Measurements from ENCODE around the gene KCNQ1OT1.

The KCNQ1OT1 gene

DNA sequence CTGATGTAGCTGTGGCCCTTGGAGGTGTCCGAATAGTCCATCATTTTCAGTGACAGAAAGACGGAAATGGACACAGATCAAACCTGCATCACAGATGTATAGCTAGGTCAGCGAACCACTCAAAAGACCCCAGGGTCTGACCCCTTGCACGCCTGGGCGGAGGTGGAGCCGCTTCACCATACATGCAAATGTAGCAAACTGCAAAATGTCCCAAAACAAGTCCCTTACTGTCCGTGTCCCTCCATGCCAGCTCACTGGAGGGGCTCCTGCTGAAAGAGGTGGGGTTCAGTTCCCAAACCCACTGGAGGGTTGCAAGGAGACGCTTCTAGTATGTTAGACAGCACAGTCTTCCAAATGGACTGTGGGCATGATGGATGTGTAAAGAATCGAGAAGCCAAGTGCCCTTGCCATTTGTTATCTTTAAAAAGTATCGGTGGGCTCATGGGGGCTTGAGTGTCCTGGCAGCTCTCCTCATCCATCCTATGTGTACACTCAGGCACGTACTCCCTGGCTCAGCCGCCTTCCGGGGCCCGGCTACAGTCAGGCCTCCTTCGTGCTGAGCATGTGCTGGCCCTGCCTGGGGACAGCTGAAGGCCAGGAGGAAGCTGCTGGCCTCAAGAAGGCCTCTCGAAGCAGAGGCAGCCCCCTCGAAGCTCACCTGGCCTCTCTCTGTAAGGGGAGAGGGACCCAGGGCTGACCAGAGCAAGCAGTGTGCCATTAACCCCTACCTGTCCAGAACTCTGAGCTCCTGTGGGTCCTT lies 20.2 kb upstream of the KCNQ1OT1 start:
- DNase-seq = no peak

DNA sequence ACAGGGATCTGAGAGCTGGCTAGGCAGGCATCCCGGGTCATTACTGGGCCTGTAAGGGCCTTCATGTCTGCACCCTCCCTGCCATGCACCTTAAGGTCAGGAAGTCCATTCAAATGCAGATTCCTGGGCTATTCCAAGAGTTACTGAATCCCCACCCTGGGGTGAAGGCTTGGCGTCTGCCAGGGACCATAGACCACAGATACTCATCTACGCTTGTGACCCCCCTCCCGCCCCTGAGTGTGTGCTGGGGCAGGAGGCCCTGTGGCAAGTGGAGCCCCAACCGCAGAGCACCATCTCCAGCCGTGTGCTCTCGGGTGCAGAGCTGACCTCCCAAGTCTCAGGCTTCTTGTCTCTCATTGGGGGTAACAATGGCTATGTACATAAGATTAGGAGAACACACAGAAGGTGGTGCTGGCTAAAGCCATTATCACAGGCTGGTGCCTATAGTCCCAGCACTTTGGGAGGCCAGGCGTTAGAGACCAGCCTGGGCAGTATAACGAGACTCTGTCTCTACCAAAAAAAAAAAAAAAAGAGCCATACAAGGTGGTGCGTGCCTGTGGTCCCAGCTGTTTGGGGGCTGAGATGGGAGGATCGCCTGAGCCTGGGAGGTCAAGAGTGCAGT lies 19.1 kb upstream of the KCNQ1OT1 start:
- no peak for DNase-seq

DNA sequence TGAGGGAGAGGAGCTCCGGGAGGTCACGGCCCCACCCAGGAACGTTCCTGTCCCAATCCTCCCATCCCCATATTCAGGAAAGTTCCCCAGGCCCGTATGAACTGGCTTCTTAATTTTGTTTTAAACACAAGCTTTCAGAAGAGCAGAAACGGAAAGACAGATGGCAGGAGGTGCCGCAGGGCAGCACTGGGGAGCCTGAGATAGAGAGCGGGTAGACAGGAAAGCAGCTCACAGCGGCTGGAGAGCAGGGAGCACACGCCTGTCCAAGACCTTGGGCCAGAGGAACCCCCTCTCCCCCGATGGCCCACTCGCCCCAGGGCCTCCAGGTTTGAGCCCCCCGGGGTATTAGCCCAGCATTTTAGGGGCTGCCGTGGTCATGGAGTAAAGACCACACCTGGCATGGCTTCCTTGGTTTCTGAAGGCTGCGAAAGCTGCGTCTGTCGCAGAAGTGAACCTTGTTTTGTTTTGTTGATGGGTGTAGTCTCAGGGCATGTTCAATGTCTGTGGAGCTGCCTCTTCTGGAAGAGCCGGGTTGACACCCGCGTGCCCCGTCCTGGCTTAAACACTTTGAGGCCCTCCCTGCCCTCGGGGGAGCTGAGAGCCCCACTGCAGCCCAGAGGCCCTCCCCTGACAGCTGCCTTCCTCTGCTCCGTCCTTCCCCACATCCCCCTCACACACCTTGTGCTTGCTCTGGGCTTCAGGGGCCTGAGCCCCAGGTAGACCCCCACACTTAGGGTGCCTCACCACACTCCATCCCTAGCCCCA lies 17.9 kb upstream of the KCNQ1OT1 start:
- DNase-seq = no peak

DNA sequence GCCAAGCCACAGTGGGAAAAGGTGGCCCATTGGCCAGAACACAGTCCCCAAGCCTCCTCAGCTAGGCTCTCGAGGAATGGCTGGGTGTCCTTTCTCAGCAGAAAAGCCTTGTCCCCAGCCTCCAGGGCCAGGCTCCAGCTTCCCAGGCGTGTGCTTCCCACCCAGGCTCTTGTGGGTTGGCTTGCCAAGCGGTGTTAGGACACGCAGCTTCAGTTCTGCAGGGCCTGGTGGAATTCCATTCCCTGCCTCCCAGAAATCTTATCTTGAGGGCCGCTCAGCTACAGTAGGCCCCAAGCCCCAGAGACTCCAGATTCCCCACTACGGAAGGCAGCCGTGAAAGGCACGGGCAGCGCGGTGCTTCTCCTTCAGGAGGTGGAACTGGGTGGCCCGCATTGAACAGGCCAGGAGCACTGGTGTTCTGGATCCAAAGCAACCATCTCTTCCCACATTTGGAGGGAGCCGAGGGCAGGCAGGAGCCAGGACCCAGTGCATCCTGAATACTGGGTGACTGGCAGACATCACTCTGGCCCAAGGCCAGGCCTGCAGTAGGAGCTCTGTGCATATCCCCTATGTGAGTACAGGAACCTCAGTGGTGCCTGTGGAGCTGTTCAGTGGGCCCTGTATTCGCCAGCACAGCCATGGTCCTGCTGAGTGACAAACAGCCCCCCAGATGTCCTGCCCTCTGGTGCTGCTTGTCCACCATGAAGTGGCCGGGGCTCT lies 16.7 kb upstream of the KCNQ1OT1 start:
- DNase-seq = no peak

DNA sequence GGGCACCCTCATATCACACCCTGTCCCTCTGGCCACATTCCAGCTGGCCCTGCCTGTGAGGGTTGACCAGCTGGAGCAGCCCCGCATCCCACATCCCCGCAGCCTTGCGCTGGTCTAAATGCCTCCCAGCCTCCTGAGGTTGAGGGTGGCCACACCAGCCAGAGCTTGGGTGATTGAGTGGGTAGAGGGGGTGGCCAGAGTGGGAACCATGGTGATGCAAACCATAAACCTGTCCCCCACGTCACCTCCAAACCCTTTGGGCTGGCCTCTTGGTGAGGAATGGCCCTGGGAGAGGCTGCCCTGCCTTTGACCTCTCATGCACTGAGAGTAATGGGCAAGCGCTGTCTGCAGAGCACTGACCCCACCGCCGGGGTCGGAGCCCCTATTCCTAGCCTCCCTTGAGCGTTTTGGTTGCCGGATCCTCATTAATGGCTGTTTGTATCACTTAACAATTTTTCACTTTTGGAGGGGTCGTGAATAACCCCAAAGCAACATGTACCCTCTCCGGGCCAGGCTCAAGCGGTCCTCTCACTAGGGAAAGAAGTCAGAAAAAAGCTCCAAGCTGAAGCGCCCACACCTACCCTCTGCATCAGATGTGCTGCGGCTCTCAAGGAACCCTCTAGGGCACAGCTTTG lies 16.0 kb upstream of the KCNQ1OT1 start:
- DNase-seq = no peak

DNA sequence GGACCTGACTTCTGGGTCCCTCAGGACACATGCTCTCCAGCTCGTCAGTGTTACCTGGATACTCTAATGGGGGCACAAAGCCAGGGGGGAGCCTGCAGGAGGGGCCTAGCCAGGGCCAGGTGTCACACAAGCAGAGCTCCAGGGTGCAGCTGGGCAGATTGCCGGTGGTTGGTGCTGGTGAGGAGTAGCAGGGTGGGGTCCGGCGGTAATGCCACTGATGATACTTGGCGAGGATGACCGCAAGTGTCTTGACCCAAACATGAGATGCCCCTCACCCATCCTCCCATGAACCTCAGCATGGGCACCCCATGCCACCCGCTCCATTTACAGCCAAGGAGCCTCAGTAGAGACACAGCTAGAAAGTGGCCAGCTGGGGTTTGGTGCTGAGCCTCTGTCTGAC lies 15.1 kb upstream of the KCNQ1OT1 start:
- no peak for DNase-seq

DNA sequence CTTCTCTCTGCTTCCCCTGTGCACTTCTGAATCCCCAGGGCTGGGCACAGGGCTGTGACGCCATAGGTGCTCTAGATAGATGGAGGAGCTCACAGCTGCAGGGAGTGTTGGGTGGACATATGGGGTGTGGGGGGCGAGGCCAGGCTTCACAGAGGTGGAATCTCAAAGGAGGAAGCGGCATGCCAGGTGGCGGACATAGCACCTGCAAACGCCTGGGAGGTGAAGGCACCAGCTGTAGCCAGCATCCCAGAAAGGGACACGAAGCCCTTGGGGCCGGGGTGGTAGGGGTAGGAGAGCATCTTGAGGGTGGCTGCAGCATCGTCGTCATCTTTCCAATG lies 14.6 kb upstream of the KCNQ1OT1 start:
- no peak for DNase-seq

DNA sequence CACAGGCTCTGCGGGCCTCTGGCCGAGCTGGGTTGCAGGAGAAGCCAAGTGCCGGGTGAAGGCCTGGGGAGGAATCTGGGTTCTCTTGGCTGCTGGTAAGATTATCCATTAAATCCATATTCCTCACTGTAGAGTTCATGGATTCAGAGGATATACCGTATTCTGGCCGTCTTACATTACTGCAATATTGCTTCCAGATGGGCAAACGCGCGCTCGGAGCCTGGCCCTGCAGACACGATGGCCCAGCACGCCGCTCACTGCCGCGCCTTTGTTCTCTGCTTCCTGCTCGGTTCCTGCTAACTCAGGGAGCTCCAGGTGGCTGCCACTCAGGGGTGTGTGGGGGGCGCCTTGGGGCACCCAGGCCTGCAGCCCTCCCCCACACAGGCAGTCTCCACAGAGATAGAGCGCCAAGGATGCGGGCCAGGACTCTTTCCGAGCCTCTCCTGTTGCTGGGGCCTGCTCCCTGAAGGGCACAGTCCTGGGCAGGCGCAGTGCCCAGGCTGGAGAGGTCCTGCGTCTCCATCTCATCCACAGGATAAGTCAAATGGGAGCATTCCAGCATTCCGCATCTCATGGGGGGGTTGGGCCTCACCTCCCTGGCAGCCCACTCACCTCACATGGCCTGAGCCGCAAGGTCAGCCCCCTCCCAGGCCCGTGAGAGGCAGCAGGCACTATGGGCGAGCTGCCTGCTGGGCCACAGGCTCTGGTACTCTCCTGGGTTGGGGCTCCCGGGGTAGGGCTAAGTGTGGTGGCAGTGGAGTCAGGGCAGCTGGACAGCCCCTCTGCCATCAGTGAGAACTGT lies 14.1 kb upstream of the KCNQ1OT1 start:
- DNase-seq = no peak

DNA sequence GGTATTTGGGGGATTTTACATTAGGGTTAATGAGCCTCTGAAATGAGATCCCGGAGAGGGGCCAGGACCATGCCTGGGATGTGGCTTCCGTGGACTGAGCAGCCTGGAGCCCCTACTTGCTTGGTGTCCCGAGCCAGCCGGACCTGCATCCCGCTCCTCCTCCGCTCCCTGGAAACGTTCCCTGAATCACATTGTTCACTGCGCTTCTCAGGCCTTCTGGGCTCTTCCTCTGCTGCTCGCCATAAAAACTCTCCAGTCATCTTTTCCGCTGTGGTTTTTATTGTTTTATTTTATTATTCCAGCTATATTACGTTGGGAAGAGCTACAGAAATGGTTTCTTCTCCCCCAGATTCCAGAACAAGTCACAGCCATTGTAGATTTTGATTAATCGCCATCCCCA lies 13.3 kb upstream of the KCNQ1OT1 start:
- DNase-seq = no peak

DNA sequence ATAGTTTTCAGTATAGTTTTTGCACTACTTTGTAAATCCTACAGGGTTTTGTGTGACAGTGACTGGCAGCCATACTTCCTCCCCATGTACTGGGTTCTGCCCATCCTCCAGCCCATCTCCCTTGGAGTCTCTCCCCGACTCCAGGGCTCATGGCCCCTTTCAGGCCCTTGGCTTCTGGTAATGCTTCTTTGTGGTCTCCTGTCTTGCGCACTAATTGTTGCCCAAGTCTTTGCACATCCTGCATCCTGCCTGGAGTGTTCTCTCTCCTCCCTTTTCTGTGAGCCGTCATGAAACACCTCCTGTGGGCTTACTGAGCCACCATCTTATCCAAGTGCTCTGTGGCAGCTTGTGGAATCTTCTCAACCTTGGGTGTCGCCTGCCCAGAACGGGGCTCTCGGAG lies 11.4 kb upstream of the KCNQ1OT1 start:
- no peak for DNase-seq

DNA sequence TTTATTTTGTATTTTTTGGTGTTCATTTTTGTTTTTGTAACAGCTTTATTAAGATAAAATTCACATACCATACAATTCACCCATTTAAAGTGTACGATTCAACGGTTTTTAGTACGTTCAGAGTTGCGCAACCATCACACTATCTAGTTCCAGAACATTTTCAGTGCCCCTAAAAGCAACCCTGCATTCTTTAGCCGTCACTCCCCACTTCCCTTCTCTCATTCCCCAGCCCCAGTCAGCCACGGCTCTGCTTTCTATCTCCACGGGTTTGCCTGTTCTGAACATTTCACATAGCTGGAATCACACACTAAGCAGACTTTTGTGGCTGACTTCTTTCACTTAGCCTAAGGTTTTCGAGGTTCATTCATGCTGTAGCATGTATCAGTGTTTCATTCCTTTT lies 9.6 kb upstream of the KCNQ1OT1 start:
- DNase-seq = no peak

DNA sequence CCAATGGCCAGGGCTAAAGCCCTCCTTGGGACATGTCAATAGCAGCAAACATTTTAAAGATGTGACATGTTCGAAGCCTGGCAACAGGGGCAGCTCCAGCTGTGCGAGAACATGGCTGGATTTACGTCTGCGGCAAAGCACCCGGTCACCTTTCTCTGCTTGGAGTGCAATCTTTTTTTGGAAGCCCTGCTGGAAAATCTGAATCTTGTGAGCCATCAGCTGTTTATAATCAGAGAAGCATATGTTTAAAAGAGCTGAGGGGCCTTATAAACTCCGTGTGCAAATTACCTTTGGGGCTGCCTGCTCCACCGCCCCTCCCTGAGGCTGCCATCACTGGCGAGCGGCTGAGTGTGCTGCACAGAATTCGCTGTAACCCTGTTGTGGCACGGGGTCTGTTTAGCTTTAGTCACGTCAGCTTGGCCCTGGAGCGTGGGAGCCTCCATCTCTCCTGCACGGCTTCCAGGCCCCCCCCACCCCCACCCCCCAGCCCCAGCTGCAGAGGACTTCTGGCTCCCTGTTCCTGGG lies 9.0 kb upstream of the KCNQ1OT1 start:
- DNase-seq = no peak

DNA sequence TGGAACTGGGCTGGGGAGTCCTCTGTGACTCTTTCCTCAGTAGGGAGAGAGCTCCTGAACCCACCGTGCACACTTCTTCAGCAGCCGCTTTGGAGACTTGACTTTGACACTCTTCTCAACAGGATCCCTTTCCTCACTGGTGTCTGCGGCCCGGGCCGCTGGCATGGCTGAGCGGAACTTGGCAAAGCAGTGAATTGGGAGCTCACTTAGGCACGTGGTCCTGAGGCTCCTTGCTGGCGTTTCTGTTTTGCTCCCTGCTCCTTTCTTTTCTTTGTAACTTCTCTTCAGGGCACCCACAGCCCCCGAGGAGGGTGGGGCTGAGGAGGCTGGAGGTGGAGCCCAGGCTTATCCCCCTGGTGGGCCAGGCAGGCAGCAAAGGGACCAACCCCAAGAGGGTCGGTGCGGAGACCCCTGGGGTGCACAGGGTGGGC lies 8.4 kb upstream of the KCNQ1OT1 start:
- no peak for DNase-seq

DNA sequence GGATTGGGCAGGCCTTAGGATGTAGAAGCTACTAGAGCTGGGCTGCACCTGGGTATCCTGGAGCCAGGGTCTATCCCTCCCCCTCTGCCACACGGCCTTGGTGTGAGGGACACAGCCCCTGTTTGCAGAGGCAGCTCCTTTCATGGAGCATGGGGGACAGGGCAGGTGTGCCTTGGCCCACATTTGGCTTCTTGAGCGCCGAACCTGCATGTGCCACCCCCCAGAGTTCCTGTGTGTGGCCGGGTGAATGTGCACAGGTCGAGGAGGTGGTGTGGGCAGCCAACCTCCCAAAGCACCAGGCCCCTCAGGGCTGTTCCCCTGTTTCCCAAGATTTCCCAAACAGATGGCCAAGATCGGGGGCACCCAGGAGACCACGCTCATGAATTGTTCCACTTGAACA lies 7.9 kb upstream of the KCNQ1OT1 start:
- DNase-seq = no peak

DNA sequence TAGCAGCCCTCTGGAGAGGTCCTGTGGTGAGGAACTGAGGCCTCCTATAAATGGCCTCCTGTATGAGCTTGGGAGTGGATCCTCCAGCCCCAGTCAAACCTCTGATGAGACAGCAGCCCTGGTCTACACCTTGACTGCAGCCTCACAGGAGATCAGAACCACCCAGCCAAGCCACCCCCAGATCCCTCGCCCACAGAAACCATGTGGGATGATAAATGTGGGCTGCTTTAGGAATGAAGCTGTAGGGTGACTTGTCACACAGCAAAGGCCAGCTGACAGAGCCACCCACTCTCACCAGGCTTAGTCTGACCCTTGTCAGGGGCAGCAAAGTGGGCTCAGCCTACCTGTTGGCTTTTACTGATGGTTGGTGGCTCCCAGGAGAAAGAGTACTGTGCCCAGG lies 6.5 kb upstream of the KCNQ1OT1 start:
- no peak for DNase-seq

DNA sequence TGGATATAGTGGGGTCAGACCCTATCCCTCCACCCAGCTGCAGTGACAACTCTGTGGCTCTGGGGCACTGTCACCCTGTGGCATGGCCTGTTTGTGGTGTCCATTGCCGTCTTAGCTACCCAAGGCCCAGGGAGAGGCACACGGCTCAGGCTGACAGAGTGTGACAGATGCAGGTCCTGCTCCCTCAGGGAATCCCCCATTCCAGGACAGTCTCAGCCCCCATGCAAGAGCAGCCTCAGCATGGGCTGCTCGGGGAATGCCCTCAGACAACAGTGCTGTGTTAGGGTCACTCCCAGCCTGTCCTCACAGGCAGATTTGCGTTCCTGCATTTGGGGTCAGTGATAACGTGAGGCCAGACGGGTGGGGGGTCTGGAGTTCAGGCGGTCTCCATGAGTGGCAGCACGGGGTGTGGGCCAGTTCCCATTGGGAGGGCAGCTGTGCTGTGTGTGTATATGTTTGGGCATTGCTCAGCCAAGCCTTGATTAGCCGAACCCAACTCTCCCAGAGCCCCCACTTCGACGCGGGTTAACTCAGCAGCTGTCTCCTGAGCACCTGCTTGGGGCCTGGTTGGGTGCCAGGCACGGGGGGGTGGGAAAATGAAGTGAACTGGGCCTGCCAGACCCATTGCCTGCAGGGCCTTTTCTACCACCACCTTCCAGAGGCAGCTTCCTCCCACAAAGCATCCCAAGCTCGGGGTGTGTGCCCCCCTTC lies 5.3 kb upstream of the KCNQ1OT1 start:
- DNase-seq = no peak

DNA sequence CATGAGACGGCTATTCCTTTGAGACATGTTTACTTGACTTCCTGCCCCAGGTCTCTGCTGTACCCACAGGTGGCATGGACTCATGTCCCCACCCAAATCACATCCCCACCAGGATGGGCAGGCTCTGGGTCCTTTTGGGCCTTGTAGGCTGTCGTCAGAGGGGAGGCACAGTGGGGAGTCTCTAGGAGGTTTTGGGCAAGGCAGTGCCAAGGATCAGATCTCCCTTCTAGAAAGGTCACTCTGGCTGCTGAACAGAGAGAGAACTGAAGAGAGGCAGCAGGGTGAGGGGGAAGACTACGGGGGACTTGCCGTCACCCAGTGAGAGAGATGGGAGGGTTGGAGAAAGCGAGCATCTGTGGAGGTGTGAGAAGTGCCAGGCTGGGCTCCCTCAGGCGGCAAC lies 4.6 kb upstream of the KCNQ1OT1 start:
- DNase-seq = no peak

DNA sequence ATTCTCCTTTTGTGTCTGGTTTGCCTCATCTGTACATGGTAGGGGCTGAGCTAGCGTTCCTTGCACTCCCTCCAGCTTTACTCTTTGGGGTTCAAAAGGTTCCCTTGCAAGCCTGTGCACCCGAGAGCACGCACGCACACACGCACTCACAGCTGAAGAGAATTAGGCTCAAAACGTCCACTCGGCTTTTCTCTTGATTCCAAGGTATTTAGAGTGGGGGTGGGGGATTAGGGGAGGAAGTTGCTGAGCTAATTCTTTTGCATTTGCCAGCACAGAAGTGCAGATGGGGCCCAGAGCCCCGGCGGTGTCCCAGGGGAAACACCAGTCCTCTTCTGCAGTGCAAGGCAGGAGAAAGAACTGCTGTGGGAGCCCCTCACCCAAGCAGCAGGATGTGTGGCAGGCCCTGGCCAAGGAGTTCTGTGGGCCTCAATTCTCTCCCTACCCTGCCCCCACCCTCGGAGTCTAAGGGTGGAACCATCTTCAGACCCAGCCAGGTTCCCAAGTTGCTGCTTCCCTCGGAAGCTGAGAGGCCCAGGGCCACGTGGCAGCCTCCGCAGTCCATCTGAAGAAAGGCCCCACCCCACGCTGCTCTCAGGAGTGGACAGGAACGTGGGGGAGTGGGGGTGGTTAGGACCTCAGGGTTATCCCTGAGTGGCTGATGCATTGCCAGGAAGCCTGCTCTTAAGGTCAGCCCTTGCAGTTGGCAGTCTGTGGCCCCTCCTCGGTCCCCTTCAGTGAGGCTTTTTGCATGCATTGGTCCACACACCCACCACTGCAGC lies 3.8 kb upstream of the KCNQ1OT1 start:
- DNase-seq = no peak

DNA sequence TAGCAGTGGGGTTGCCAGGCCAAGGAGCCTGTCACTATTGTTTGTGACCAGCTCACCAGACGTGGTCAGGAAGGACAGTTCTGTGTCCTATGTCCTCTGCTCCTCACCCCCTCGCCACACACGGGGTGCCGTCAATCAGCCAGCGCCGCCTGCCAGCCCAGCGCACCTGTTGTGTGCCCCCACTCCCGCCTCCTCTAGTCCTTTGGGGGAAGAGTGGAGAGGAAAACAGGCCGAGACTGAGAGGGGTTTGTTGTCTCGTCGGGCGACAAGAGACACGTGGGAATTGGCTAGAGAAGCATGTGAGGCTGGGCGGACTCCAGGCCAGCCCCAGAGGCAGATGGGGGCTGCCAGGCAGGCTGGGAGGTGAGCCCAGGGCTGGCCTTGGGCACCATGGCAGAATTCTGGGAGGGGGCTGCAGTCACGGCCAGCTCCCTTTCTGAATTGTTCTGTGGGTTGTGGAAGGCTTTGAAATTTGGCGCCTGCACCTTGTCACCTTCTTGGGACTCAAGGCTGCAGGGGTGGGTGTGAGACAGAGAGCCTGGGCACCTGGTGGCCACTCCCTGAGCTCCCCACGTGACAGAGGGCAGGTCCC lies 3.1 kb upstream of the KCNQ1OT1 start:
- DNase-seq = no peak

DNA sequence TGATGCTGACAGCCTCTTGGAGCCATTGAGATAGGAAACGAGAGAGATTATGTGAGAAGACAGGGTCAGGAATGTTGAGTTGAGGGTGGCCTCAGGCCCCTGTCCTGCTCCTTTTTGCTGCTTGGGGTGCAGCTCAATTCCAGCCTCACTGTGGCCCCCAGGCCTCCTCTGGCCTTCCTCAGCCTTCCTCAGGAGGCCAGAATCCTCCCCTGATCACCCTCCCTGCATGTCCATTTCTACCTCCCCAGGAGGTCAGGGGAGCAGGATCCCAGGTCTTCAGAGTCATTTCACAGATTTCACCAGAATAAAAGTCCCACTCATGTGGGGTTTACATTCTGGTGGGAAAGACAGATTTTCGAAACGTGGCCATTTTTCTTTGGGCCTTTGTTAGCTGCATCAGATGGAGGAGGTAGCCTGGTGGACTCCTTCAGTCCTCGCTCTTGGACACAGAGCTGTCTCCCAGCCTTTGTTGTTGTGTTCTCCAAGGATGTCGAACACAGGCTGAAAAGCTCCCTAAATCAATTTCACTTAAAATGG lies 2.2 kb upstream of the KCNQ1OT1 start:
- no peak for DNase-seq

All from CD4-positive, alpha-beta T cell treated with Interleukin-6 for 4 hours (primary cell).